HFF-Myc (cell line): ENCODE measurements around the gene ADAM11.
"Not testable (repeated sequence)": the region's sequence is repeated elsewhere in the genome, so short reads cannot be mapped to it uniquely, and the experiment has no call there.

Source experiments
- DNase-seq: peaks from one replicate; pipeline ENCODE4 v3.0.0-alpha.2; 2011; ENCODE audit warnings: low read depth; ENCODE audit errors: extremely low read depth
- H3K4me3 ChIP-seq: replicated peaks from 2 replicates; pipeline ENCODE4 v1.5.1; 2011; ENCODE audit warnings: low read depth, mild to moderate bottlenecking, control low read depth, low read length
- TF ChIP-seq, protein P1 (sequence below): IDR thresholded peaks from 2 replicates; pipeline ENCODE4 v1.5.1; 2012; ENCODE audit warnings: mild to moderate bottlenecking, low read depth, low read length, control low read depth; ENCODE audit errors: missing control alignments

Gene ADAM11

DNA sequence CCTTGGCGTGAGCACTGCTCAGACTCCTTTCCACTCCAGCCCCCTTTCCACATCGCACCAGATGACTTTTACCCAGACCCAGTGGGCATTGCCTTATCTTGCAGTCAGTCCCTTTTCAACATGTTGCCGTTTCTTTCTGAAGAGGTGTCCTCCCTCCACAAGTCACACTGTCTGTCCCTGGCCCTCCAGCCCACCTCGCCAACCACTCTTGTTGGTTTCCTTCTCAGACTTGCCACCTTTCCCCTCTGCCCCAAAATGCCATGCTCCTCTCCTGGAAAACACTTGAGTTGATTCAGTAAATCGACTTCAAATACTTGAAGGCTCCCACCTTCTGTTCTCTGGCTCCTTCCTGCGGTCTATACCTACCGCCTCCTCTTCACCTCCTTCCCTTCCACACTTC, 7.5 kb upstream of the ADAM11 start:
- no peak for DNase-seq
- no peak overlapping the region for H3K4me3 ChIP-seq
- TF ChIP-seq, protein P1, sequence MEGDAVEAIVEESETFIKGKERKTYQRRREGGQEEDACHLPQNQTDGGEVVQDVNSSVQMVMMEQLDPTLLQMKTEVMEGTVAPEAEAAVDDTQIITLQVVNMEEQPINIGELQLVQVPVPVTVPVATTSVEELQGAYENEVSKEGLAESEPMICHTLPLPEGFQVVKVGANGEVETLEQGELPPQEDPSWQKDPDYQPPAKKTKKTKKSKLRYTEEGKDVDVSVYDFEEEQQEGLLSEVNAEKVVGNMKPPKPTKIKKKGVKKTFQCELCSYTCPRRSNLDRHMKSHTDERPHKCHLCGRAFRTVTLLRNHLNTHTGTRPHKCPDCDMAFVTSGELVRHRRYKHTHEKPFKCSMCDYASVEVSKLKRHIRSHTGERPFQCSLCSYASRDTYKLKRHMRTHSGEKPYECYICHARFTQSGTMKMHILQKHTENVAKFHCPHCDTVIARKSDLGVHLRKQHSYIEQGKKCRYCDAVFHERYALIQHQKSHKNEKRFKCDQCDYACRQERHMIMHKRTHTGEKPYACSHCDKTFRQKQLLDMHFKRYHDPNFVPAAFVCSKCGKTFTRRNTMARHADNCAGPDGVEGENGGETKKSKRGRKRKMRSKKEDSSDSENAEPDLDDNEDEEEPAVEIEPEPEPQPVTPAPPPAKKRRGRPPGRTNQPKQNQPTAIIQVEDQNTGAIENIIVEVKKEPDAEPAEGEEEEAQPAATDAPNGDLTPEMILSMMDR, result no peak

DNA sequence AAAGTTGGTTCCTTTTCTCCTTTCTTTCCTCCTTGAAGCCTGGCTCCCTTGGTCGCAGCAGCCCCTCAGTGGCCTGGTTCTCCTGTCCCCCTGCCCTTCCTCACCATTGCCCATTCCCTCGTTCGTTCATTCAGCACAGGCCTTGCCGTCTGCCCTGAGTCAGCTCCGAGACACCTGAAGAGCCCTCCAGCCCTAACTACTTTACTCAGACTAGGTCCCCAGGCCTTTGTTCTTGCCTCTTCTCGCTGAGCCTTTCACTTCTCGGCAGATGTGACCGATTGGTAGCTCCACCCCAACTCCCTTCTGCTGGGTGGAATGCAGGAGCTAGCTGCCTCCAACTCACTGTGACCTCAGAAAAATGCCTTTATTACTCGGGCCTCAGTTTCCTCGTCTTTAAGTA, 7.0 kb upstream of the ADAM11 start:
- no peak for DNase-seq
- H3K4me3 ChIP-seq, result no peak overlapping the region
- TF ChIP-seq, protein P1, result no peak

DNA sequence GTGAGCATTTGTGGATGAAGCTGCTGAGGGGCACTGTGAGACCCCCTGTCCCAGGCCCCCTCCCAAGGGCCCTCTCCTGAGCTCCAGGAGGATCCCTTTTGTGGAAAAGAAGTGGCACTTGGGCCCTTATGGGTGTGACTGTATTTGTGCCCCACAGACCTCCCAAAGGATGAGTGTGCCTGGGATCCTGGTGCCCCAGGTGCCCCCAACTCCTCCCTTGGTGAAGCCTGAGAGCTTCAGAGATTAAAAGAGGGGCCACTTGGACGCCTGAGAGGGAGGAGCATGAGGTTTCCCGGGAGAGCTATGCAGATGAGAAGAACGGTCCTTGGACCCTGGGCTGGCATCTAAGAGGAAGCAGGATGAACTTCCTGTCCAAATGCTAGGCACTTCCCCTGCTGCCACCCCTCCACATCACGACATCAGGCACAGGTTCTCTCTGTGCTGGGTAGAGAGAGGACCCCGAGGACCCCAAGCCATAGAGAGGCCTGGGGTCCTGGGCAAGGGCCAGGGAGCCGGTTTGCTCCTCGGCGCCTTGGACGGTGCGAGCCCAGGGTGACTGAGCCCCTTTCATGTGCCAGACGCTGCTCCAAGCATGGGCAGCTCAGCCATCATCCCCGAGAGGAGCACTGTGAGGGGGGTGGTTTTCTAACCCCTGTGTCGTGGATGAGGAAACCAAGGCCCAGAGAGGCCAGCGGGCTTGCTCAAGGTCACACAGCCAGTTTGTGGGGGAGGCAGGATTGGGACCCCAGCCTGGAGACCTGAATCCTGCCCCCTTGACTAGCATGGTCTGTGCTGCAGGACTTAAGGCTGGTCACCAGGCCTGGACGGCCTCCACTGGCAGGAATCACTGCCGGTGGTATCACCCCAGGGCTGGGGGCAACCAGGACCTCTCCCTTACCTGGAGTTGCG, 5.6 kb upstream of the ADAM11 start:
- TF ChIP-seq, protein P1, result no peak
- DNase-seq, result no peak

DNA sequence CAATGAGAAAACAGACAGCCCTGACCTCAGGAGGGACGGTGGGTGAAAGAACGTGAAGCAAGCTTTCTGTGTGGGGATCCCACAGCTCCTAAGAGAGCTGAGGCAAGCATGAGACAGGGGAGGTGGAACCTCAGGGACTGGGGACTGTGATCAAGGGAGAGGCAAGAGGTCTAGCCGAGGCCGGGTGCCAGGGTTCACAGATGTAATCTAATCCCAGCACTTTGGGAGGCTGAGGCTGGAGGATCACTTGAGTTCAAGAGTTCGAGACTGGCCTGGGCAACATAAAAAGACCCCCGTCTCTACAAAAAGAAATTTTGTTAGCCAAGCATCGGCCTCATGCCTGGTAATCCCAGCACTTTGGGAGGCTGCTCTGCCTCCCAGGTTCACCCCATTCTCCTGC, 4.5 kb upstream of the ADAM11 start:
- TF ChIP-seq, protein P1, result no peak
- DNase-seq, result no peak

More for the DNA sequence above, 5.6 kb upstream of the ADAM11 start:
- no peak overlapping the region for H3K4me3 ChIP-seq

DNA sequence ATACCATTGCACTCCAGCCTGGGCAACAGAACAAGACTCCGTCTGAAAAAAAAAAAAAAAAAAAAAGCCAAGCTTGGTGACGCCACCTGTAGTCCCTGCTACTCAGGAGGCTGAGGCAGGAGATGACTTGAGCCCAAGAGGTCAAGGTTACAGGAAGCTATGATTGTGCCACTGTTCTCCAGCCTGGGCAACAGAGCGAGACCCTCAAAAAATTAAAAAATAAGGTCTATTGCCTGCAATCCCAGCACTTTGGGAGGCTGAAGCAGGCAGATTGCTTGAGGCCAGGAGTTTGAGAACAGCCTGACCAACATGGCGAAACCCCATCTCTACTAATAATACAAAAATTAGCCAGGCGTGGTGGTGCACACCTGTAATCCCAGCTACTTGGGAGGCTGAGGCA, 3.6 kb upstream of the ADAM11 start:
- not testable (repeated sequence) for DNase-seq, H3K4me3 ChIP-seq

More for the DNA sequence above, 4.5 kb upstream of the ADAM11 start:
- H3K4me3 ChIP-seq, result no peak overlapping the region

DNA sequence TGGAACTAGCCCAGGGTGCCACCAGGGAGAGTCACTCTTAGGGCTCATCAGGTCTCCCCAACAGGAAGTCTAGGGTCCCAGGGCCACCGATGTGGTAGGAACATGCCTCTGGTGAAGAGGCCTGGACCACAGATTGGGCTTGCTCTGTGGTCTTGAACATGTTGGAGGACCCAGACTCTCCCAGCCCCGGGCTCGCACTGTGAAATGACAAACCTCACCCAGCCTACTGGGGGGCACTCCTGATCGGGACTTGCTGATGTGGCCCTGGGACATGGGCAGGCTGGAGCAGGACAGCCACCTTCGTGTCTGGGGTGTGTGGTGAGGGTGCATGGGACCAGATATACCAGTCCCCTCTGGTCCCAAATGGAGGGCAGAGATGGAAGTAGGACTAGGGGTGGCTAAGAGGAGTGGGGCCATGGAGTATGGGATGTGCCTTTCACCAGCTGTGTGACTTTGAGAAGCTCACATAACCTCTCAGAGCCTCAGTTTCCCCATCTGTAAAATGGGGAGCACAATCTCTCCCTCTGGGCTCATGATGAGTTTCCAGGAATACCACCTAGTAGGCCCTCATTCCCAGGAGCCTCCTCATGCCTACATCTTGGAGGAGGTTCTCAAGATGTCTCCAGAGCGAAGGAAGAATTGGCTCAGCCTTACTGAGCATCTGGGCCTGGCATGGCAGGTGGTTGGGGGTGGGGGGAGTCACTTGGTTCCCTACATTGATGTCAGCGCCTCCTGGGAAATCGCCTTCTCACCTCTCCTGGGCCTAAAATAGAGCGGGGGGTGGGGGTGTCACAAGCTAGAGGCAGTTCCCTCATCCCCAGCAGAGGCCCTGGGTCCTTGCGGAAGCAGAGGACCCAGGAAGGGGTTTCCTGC, 1.5 kb upstream of the ADAM11 start:
- TF ChIP-seq, protein P1, result no peak
- H3K4me3 ChIP-seq, result no peak overlapping the region
- no peak for DNase-seq

DNA sequence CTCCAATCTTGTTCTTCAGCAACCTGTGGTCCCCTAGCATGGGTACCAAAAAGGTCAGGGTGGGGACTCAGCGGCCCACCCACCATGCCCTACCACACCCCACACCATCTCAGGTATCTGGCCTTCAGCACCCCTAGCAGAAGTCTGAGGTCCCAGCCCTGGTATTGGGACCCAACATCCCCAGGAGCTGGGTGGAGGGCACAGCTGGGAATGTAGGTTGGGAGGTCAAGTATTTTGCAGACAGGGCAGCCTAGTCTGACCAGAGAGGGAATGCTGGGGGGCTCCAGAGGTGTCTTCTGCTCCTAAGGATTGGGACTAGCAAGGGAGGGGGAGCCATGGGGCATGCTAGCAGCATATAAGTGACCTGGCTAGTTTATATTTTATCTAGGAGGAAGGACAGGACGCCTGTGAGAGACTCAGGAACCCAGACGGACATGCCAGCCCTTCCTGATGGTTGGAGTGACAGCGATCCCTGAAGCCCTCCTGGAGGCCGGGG, 822 bp upstream of the ADAM11 start:
- no peak overlapping the region for H3K4me3 ChIP-seq
- TF ChIP-seq, protein P1, result no peak

More for the DNA sequence above, 822 bp upstream of the ADAM11 start:
- DNase-seq, result no peak
